Measurements from ENCODE around the gene TLE4.

GRCh38 chr9:79661886-79662536 lies 90.2 kb downstream of the TLE4 start:
- TF ChIP-seq CTCF (IDR thresholded peaks at IDR 0.05) (no peak), POLR2AphosphoS5 (IDR thresholded peaks at IDR 0.05) (no peak), EP300 (IDR thresholded peaks at IDR 0.05) (no peak)
